ENCODE measurements around the gene LRP11.
"Not testable (repeated sequence)": the region's sequence is repeated elsewhere in the genome, so short reads cannot be mapped to it uniquely, and the experiment has no call there.

LRP11 gene

DNA sequence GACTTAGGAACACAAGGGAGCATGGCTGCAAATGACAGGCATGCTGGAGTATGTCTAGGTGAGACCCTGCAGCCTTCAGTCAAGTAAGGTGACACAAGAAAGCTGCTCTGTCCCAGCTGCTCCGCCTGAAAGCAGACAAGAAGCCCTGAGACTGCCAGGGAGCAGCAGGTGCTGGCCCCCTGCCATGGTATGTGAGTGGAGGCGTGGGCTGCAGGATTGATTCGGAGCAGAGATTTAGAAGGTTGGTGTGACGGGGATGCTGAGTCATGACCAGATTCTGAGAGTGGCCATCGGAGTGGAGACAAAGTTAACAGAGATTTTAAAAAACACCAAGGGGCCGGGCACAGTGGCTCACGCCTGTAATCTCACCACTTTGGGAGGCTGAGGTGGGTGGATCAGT, 17.8 kb downstream of the LRP11 start:
- DNase-seq = no peak

- no peak for DNase-seq
Observed at GRCh38 chr6:149845549-149845948, 18.6 kb downstream of the LRP11 start.

- no peak for DNase-seq
Observed at GRCh38 chr6:149844480-149844879, 19.7 kb downstream of the LRP11 start.

DNA sequence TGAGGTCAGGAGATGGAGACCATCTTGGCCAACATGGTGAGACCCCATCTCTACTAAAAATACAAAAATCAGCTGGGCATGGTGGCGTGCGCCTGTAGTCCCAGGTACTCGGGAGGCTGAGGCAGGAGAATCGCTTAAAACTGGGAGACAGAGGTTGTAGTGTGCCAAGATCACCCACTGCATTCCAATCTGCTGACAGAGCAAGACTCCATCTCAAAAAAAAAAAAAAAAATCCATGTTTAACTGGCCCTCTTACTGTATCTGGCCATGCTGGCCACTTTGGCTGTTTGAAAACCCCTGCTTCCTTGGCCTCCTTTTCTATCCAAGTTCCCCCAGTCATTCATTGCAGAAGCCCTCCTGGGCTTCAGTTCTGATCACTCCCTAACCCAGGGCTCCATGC, 20.1 kb downstream of the LRP11 start:
- not testable (repeated sequence) for DNase-seq

- no peak for DNase-seq
Observed at GRCh38 chr6:149843051-149843633, 21.0 kb downstream of the LRP11 start.

- DNase-seq = no peak
Observed at GRCh38 chr6:149842331-149842730, 21.8 kb downstream of the LRP11 start.

DNA sequence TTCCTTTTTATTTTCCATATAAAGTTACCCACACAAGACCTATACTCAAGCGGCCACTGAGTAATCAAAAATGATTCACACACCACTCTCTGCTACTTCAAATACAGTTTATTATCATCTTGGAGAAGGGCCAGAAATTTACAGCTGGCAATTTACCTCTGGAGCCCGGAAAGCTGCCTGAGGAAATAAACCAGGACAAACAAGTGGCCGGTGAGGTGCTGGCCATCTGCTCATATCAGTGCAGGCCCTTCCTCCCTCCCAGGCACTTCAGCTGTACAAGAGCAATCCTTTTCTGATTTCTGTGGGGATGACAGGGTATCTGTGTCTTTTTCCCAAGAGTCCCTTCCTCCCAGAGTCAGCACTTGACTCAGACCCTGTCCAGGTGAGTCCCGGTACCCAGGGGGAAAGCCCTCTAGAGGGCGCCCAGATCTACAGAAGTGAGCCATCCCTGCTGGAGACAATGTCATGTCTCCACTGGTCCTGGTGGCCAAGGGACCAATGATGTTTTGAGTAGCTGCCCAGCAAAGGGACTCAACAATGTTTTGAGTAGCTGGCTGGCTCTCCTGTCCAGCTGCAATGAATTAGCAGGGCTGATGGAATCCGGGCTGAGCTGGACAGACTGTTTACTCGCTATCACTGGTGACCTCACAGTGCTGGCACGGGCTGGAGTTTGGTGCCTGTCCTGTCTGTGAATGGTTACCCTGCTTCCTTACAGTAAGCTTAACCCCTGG, 23.6 kb downstream of the LRP11 start:
- DNase-seq = peak; percentile 7

DNA sequence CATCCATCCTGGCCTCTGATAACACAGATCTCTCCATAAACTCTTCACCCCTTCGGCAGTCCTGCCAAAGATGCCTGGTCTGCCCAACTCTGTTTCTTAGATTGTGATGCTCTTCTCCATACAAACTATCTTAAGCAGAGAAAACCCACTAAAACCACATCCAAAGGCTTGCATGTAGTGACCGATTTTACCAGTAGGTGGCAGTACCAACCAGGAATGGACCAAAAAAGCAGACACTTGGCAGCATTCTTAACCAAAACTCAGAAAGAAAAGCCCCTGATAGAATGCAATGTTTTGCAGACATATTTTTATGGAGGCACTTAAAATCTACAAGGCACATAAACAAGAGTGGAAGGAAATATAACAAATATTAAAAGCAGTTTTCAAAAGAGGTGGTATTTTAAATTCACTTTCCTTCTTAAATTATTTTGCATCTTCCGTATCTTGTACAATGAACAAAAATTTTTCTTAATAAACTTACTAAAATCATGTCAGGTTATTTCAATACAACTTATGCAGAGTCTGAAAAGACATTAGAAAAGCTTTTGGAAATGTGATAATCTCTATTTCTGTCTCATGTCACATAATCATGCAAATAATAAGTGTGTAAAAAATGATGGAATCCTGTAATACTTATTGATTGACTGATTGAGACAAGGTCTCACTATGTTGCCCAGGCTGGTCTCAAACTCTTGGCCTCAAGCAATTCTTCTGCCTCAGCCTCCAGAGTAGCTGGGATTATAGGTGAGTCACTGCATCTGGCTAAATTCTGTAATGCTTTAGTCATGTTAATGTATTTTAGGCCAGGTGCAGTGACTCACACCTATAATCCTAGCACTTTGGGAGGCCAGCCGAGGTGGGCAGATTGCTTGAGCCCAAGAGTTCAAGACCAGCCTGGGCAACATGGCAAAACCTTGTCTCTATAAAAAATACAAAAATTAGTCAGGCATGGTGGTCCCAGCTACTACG, 29.4 kb downstream of the LRP11 start:
- peak; percentile 36 for DNase-seq

GRCh38 chr6:149833651-149834050, 30.5 kb downstream of the LRP11 start:
- DNase-seq = no peak

GRCh38 chr6:149831308-149831820, 32.8 kb downstream of the LRP11 start:
- no peak for DNase-seq

DNA sequence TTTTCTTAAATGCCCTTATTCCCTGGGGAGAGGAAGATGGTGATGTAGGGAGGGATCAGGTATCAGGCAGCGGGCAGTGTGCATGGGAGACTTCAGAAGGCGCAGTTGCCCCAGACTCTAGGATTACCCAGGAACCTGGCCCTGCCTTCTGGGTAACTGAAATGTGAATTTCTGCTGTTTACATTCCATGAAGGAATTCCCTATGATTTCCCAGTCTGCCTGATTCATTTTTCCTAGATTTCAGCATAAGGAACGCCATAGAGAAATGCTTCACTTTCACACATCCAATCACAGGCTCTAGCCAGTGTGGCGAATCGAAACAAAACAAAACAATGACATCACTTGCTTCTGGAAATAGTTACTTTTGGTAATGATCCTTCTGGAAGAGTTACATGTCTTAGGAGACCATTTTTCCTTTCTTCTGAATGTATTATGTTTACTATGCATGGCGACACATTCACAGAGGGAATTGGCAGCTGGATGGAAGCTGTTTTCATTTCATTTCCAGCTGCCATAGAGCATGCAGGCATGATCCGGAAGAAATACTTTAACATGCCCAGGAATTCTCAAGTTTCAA, 33.3 kb downstream of the LRP11 start:
- DNase-seq = no peak

GRCh38 chr6:149825292-149825691, 38.9 kb downstream of the LRP11 start:
- no peak for DNase-seq

GRCh38 chr6:149823013-149823412, 41.1 kb downstream of the LRP11 start:
- no peak for DNase-seq

DNA sequence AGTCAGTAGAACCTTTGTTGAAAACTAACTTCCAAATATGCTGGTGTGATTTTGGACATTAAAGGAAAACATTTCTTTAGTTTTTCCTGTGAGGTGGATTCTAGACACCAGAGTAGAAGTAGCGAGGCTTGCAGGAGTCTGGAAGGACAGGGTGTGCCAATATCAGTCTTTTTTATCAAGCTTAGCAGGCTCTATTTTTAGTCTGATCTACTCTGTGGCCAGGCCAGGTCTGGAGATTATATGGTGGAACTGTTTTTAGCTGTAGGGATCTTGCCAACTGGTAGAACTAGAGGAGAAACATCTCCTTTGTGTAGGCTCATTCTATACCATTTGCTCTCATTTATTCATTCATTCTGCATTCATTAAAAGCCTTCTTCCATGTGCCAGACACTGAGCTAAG, 42.7 kb downstream of the LRP11 start:
- no peak for DNase-seq

GRCh38 chr6:149820506-149820905, 43.7 kb downstream of the LRP11 start:
- no peak for DNase-seq

GRCh38 chr6:149815788-149816187, 48.4 kb downstream of the LRP11 start:
- no peak for DNase-seq

GRCh38 chr6:149813351-149813750, 50.8 kb downstream of the LRP11 start:
- DNase-seq = no peak

DNA sequence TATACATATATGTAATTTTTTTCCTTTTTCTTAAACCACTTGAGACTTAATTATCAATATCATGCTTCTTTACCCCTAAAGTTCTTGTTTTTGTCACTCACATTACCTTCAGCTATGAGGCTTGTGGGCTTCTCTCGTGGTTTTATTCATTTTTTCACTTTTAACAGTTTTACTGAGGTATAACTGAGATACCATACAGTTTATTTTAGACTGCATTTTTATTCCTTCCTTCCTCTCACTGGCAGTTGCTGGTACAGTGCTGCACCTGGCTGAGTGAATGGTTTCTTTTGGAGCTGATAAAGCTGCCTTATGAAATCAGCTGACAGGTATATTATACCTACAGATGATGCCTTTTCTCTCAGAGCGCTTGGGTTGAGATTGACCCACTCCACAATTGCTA, 54.4 kb downstream of the LRP11 start:
- no peak for DNase-seq

DNA sequence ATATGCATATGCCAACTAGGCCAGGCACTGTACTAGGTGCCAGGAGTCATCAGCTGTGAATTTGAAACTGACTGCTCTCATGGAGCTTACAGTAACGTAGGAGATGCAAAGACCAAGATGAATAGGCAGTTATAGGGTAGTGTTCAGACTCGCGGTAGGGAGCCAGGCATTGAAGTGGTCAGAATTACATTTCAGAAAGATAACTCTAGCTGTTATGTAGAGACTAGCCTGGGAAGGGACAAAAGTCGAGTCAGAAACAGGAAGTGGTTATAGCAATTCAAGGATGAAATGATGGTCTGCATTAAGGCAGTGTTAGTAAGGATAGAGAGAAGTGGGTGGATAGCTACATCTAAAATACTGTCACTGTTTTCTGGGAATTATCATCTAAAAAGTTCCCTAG, 58.0 kb downstream of the LRP11 start:
- DNase-seq = no peak

- no peak for DNase-seq
Observed at GRCh38 chr6:149783551-149783950, 80.6 kb downstream of the LRP11 start.

DNA sequence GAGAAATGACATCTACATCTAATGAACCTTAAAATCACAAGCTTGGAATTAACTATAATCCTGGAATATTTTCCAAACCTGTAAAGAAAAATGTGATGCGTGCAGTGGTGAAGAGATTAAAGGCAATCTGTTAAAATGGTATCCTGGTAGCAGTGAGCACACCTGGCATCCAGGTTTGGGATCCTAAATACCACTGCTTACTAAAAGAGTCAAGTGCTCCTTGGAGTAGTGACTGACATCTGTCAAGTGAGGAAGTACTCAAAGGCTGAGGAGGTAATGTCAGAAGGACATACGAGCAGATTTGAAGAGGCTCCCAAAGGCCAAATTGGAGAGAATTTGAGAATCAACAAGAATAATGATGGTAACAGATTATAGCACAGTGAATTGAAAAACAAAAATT, 81.8 kb downstream of the LRP11 start:
- no peak for DNase-seq

DNA sequence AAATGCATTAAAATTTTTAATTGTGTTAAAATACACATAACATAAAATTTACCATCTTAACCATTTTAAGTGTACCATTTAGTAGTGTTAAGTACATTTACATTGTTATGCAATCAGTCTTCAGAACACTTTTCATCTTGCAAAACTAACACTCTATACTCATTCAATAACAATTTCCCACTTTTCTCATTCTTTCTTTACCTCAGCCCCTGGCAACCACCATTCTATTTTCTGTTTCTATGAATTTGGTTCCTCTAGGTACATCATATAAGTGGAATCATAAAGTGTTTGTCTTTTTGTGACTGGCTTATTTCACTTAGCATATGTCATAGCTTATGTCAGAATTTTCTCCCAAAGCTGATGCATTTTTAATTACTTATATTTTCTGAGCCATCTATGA, 82.4 kb downstream of the LRP11 start:
- DNase-seq = no peak

DNA sequence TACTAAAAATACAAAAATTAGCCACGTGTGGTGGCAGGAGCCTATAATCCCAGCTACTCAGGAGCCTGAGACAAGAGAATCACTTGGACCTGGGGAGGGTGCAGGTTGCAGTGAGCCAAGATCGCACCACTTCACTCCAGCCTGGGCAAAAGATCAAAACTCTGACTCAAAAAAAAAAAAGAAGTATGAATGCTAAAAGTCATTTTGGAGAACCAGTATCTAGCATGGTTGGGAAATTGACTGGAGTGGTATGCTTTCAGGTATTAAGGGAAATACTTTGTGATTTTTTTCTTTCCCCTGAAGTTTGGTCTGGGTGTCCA, 84.6 kb downstream of the LRP11 start:
- DNase-seq = no peak

Measured in GDM1 (cell line).